Transverse colon (tissue), 4 donors: Measurements from ENCODE around the gene KCNT1. TPM values are rescaled to one million over a fixed set of nuclear protein-coding genes. Genes with fewer than 3 reads are reported as not detected.

ENCODE experiments used
- DNase-seq: peaks from one replicate; pipeline ENCODE4 v3.0.0-alpha.2; 2019
- H3K27ac ChIP-seq, 4 donors: fragments of 200-600 bp; sonication (generic); 2 replicates each; pipeline ENCODE4 v1.5.1; 2016 to 2018; ENCODE audit warnings: inconsistent platforms in 4 of 4
- H3K27me3 ChIP-seq: fragments of 200-600 bp; sonication (generic); 2 replicates; pipeline ENCODE4 v1.5.1; 2017; ENCODE audit warnings: inconsistent platforms
- H3K36me3 ChIP-seq, 4 donors: fragments of 200-600 bp; sonication (generic); 2 replicates each; pipeline ENCODE4 v1.5.1; 2017 to 2019; ENCODE audit warnings: inconsistent platforms in 4 of 4
- H3K4me1 ChIP-seq, 4 donors: fragments of 200-600 bp; sonication (generic); 2 replicates each; pipeline ENCODE4 v1.5.1; 2017 to 2020; ENCODE audit warnings: inconsistent platforms in 4 of 4
- H3K4me3 ChIP-seq, 4 donors: fragments of 200-600 bp; sonication (generic); 1 replicate in 1 of 4; 2 replicates in 3 of 4; pipeline versions ENCODE4 v1.5.1 to v1.6.1; 2017 to 2019; ENCODE audit warnings: inconsistent platforms in 4 of 4
- H3K9me3 ChIP-seq, 2 donors: fragments of 200-600 bp; sonication (generic); 2 replicates each; pipeline ENCODE4 v1.5.1; 2017 to 2019; ENCODE audit warnings: inconsistent platforms in 2 of 2
- EP300 ChIP-seq: sonication (generic); formaldehyde crosslinking; IDR thresholded peaks from one replicate; pipeline ENCODE4 v1.6.1; 2017; ENCODE audit warnings: antibody characterized with exemption, low read depth
- POLR2A ChIP-seq: fragments of 450-650 bp; IDR thresholded peaks from one replicate; pipeline ENCODE4 v1.6.1; 2016; ENCODE audit warnings: antibody characterized with exemption, mild to moderate bottlenecking, moderate library complexity
- POLR2AphosphoS5 ChIP-seq, 3 donors: sonication (generic); formaldehyde crosslinking; IDR thresholded peaks; one replicate each; pipeline ENCODE4 v1.6.1; 2016; ENCODE audit warnings: antibody characterized with exemption in 3 of 3
- WGBS, 2 donors: methylation state at CpG; one replicate each; pipeline ENCODE4 v1.1.5; 2018; ENCODE audit warnings: low coverage in 1 of 2; 5-methylcytosine and 5-hydroxymethylcytosine counted together
- in situ Hi-C, 4 donors: fragments of 200-750 bp; cut with MboI; loops; one replicate each; pipeline versions ENCODE4 v1.15.0 to v1.15.1; 2017; ENCODE audit warnings: low sequenced_read_pairs in 3 of 4, low pct_ligation_motif_present in 1 of 4, low pct_unique_long_range_greater_than_20kb in 1 of 4
- intact Hi-C: fragments of 100-400 bp; cut with DNase I; formaldehyde crosslinking; loops from one replicate; pipeline ENCODE4 v1.15.1; 2023; ENCODE audit warnings: low total_unique reads
- total RNA-seq, 4 donors: library from RNA; depleted of rRNA; stranded (reverse); fragments of >200 nt; gene quantifications; one replicate each; pipeline ENCODE4 v1.1.0, GENCODE V29; 2016
- TF ChIP-seq, protein P1 (sequence below), 5 experiments: fragments of 200-600 bp in 3 of 5; fragments of 450-650 bp in 2 of 5; sonication (generic) in 3 of 5; IDR thresholded peaks; 1 replicate in 2 of 5; 2 replicates in 3 of 5; pipeline ENCODE4 v1.5.1; 2016 to 2017; ENCODE audit warnings: antibody characterized with exemption in 5 of 5, inconsistent platforms in 3 of 5, mild to moderate bottlenecking in 2 of 5, moderate library complexity in 1 of 5

The KCNT1 gene
- total RNA-seq, 4 donors from 2014 or later = 0.14 TPM; not detected in 3

DNA sequence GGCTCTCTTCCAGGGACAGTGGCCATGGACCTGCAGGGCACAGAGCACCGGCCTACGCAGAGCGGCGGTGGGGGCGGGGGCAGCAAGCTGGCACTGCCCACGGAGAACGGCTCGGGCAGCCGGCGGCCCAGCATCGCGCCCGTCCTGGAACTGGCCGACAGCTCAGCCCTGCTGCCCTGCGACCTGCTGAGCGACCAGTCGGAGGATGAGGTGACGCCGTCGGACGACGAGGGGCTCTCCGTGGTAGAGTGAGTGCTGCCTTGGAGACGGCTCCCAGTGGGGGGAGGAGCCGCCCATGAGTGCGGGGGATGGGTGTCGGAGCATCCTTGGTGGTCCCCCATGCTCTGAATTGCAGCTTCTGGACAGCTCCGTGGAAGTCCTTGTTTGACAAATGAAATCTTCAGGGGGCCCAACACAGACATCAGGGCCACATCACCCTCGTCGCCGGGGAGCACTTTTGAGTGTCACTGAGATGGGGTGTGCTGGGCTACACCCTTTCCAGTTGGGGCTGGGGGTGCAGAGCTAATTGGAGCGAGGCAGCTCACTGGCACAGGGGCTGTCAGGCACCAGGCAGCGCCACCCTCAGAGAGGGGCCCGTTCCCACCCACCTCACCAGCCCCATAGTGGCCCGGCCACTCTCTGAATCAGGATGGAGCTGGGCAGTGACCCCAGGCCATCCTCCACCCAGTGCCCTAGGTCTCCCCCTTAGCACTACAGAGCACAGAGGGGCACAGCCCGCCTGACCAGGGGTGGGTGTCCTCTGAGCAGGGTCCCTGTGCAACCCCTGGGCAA lies 70.9 kb downstream of the KCNT1 start:
- TF ChIP-seq POLR2A (no peak), POLR2AphosphoS5 (IDR thresholded peaks at IDR 0.05) (no peak), EP300 (no peak)
- TF ChIP-seq, protein P1, sequence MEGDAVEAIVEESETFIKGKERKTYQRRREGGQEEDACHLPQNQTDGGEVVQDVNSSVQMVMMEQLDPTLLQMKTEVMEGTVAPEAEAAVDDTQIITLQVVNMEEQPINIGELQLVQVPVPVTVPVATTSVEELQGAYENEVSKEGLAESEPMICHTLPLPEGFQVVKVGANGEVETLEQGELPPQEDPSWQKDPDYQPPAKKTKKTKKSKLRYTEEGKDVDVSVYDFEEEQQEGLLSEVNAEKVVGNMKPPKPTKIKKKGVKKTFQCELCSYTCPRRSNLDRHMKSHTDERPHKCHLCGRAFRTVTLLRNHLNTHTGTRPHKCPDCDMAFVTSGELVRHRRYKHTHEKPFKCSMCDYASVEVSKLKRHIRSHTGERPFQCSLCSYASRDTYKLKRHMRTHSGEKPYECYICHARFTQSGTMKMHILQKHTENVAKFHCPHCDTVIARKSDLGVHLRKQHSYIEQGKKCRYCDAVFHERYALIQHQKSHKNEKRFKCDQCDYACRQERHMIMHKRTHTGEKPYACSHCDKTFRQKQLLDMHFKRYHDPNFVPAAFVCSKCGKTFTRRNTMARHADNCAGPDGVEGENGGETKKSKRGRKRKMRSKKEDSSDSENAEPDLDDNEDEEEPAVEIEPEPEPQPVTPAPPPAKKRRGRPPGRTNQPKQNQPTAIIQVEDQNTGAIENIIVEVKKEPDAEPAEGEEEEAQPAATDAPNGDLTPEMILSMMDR (IDR thresholded peaks at IDR 0.05) = no peak
- DNase-seq = no peak
- Histone ChIP-seq H3K9me3 (no peaks in the 10 kb centered on the region), H3K4me1 (no peaks in the 10 kb centered on the region), H3K36me3 (no peaks in the 10 kb centered on the region), H3K27me3 (peaks cover 5% of the 10 kb centered on the region), H3K27ac (no peak overlapping the region), H3K4me3 (no peak overlapping the region)
- intact Hi-C loops (no loop called here), in situ Hi-C loops (no loop called here)
- 68% methylated on average over 36 of the region's 36 CpGs; no CpG with 5 or more reads in 1 of the 2 donors for WGBS, 2 donors

DNA sequence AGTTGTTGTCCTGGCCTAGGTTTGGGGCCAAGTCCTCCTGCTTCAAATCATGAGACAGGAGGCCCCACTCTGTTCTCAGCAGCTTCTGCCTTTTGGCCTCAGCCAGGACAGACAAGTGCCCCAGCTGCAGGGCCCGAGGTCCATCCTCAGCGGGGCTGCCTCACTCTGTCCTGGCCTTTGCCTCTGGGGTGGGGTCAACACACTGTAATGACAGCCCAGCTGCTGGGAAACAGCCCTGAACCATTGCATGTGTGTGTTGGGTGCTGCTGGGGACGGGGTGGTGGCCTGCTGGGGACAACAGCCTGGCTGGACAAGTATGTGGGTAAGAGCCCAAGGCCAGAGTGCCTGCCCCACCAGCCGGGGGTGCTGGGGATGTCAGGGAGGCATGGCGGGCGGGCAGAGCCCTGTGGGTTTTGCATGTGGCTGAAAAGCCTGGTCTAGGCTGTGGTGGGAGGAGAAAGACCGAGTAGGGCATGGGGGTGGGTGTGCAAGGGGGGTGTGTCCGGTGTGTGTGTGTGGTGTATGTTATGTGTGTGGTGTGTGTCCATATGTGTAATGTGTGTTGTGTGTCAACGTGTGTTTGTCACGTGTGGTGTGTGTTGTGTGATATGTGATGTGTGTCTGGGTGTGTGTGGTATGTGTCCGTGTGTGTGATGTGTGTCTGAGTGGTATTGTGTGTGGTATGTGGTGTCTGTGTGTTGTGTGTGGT lies 71.7 kb downstream of the KCNT1 start:
- WGBS, 2 donors = 48 to 63% methylated on average over 3 to 11 of the region's 11 CpGs
- intact Hi-C loops = no loop called here
- TF ChIP-seq, protein P1 (IDR thresholded peaks at IDR 0.05) = no peak
- no peak for TF ChIP-seq POLR2A
- TF ChIP-seq POLR2AphosphoS5 (IDR thresholded peaks at IDR 0.05) = no peak
- TF ChIP-seq EP300 = no peak
- no peaks in the 10 kb centered on the region for H3K9me3 ChIP-seq
- H3K27me3 ChIP-seq = peaks cover 5% of the 10 kb centered on the region
- no peak overlapping the region for H3K4me3 ChIP-seq
- H3K36me3 ChIP-seq = no peaks in the 10 kb centered on the region
- no peak for DNase-seq
- H3K4me1 ChIP-seq = no peaks in the 10 kb centered on the region
- H3K27ac ChIP-seq = no peak overlapping the region
- in situ Hi-C loops = no loop called here

DNA sequence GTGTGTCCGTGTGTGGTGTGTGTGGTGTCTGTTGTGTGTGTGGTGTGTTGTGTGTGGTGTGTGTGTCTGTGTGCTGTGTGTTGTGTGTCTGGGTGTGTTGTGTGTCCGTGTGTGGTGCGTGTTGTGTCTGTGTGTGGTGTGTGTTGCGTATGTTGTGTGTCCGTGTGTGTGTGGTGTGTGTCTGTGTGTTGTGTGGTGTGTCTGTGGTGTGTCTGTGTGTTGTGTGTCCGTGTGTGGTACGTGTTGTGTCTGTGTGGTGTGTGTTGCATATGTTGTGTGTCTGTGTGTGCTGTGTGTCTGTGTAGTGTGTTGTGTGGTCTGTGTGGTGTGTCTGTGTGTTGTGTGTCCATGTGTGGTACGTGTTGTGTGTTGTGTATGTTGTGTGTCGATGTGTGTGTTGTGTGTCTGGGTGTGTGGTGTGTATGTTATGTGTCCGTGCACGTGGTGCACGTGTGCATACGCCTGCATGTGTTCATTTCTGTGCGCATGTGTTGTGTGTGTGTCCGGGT lies 72.3 kb downstream of the KCNT1 start:
- Histone ChIP-seq H3K27me3 (peaks cover 5% of the 10 kb centered on the region), H3K4me3 (no peak overlapping the region), H3K9me3 (no peaks in the 10 kb centered on the region), H3K4me1 (no peaks in the 10 kb centered on the region), H3K27ac (no peak overlapping the region), H3K36me3 (no peaks in the 10 kb centered on the region)
- intact Hi-C loops (no loop called here), in situ Hi-C loops (no loop called here)
- 60 to 77% methylated on average over 1 to 15 of the region's 15 CpGs for WGBS, 2 donors
- TF ChIP-seq POLR2AphosphoS5 (IDR thresholded peaks at IDR 0.05) (no peak), EP300 (no peak), POLR2A (no peak)
- TF ChIP-seq, protein P1 (IDR thresholded peaks at IDR 0.05) = no peak
- no peak for DNase-seq

DNA sequence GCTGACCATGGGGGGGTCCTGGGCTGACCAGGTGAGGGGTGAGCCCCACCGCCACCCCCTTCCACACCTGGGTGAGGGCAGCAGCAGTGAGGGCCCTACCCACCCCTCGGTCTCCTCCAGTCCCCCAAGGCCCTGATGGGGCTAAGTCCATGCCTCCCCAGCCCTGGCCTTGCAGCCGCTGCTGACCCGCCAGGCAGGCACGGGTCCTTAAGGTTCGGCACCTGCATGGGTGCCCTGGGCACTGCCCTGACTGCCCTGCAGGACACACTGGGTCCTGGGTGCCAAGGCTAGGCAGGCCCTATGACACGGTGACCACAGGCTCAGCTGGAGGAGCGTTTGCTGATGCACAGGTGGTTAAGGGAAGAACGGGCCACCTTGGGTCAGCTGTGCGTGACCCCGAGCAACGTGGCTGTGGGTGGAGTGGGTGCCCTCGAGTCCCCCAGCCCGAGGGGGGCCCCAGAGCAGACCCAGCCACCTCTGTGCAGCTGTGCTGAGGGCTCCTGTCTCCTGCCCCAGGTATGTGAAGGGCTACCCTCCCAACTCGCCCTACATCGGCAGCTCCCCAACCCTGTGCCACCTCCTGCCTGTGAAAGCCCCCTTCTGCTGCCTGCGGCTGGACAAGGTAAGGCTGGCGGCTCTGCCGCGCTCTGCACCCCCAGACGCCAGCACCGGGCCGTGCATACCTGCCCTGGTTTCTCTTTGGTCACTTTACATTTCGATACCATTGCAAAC lies 73.0 kb downstream of the KCNT1 start:
- intact Hi-C loops = no loop called here
- Histone ChIP-seq H3K27ac (no peak overlapping the region), H3K9me3 (no peaks in the 10 kb centered on the region), H3K27me3 (peaks cover 5% of the 10 kb centered on the region), H3K4me3 (no peak overlapping the region), H3K36me3 (no peaks in the 10 kb centered on the region), H3K4me1 (no peaks in the 10 kb centered on the region)
- DNase-seq = no peak
- in situ Hi-C loops = no loop called here
- 65% methylated on average over 21 of the region's 24 CpGs; no CpG with 5 or more reads in 1 of the 2 donors for WGBS, 2 donors
- TF ChIP-seq, protein P1 (IDR thresholded peaks at IDR 0.05) = no peak
- TF ChIP-seq POLR2AphosphoS5 (IDR thresholded peaks at IDR 0.05) (no peak), POLR2A (no peak), EP300 (no peak)
